ENCODE data around the gene AREL1. TPM values are rescaled to one million over a fixed set of nuclear protein-coding genes. Genes with fewer than 3 reads are reported as not detected.

Gene AREL1
- total RNA-seq, 1 donor from 2014 or later = 21.9 TPM

- Histone ChIP-seq H3K4me3 (ENCODE audit: low read length in 3 of 3) (no peak overlapping the region), H3K9ac (ENCODE audit: low read depth in 1 of 3, low read length in 3 of 3) (no peak overlapping the region), H3K27ac (ENCODE audit: low read depth, low read length) (peak overlapping the region; percentile 72), H3K4me1 (ENCODE audit: control insufficient read depth in 3 of 3, insufficient read depth in 3 of 3, low read length in 3 of 3) (peaks cover 17 to 27% (median 26%) of the 10 kb centered on the region in 3 donors), H3K27me3 (ENCODE audit: control insufficient read depth in 3 of 3, insufficient read depth in 3 of 3, low read length in 3 of 3) (no peaks in the 10 kb centered on the region), H3K36me3 (ENCODE audit: control insufficient read depth in 3 of 3, insufficient read depth in 3 of 3, low read length in 3 of 3) (peaks cover 12 to 43% (median 29%) of the 10 kb centered on the region in 3 donors), H3K9me3 (ENCODE audit: control insufficient read depth in 3 of 3, low read length in 3 of 3) (no peaks in the 10 kb centered on the region)
Measured at GRCh38 chr14:74664717-74665116, 48.2 kb downstream of the AREL1 start.

GRCh38 chr14:74663884-74664283 is 49.0 kb downstream of the AREL1 start:
- Histone ChIP-seq H3K4me3 (ENCODE audit: low read length in 3 of 3) (peak overlapping the region in 1 of 3 donors; percentile 10), H3K4me1 (ENCODE audit: control insufficient read depth in 3 of 3, insufficient read depth in 3 of 3, low read length in 3 of 3) (peaks cover 17 to 27% (median 26%) of the 10 kb centered on the region in 3 donors), H3K9ac (ENCODE audit: low read depth in 1 of 3, low read length in 3 of 3) (peak overlapping the region in 2 of 3 donors; percentile 64 to 66), H3K36me3 (ENCODE audit: control insufficient read depth in 3 of 3, insufficient read depth in 3 of 3, low read length in 3 of 3) (peaks cover 8 to 35% (median 21%) of the 10 kb centered on the region in 3 donors), H3K27me3 (ENCODE audit: control insufficient read depth in 3 of 3, insufficient read depth in 3 of 3, low read length in 3 of 3) (no peaks in the 10 kb centered on the region), H3K27ac (ENCODE audit: low read depth, low read length) (peak overlapping the region; percentile 72), H3K9me3 (ENCODE audit: control insufficient read depth in 3 of 3, low read length in 3 of 3) (no peaks in the 10 kb centered on the region)

- Histone ChIP-seq H3K27ac (ENCODE audit: low read depth, low read length) (peak overlapping the region; percentile 72), H3K9me3 (ENCODE audit: control insufficient read depth in 3 of 3, low read length in 3 of 3) (no peaks in the 10 kb centered on the region), H3K27me3 (ENCODE audit: control insufficient read depth in 3 of 3, insufficient read depth in 3 of 3, low read length in 3 of 3) (no peaks in the 10 kb centered on the region), H3K4me1 (ENCODE audit: control insufficient read depth in 3 of 3, insufficient read depth in 3 of 3, low read length in 3 of 3) (peaks cover 17 to 27% (median 26%) of the 10 kb centered on the region in 3 donors), H3K9ac (ENCODE audit: low read depth in 1 of 3, low read length in 3 of 3) (no peak overlapping the region), H3K4me3 (ENCODE audit: low read length in 3 of 3) (no peak overlapping the region), H3K36me3 (ENCODE audit: control insufficient read depth in 3 of 3, insufficient read depth in 3 of 3, low read length in 3 of 3) (peaks cover 8 to 20% (median 8%) of the 10 kb centered on the region in 3 donors)
Measured at GRCh38 chr14:74661726-74662450, 51.0 kb downstream of the AREL1 start.

- Histone ChIP-seq H3K9me3 (ENCODE audit: control insufficient read depth in 3 of 3, low read length in 3 of 3) (no peaks in the 10 kb centered on the region), H3K9ac (ENCODE audit: low read depth in 1 of 3, low read length in 3 of 3) (no peak overlapping the region), H3K4me1 (ENCODE audit: control insufficient read depth in 3 of 3, insufficient read depth in 3 of 3, low read length in 3 of 3) (peaks cover 17 to 27% (median 26%) of the 10 kb centered on the region in 3 donors), H3K4me3 (ENCODE audit: low read length in 3 of 3) (no peak overlapping the region), H3K27ac (ENCODE audit: low read depth, low read length) (no peak overlapping the region), H3K27me3 (ENCODE audit: control insufficient read depth in 3 of 3, insufficient read depth in 3 of 3, low read length in 3 of 3) (no peaks in the 10 kb centered on the region), H3K36me3 (ENCODE audit: control insufficient read depth in 3 of 3, insufficient read depth in 3 of 3, low read length in 3 of 3) (peaks cover 6 to 20% (median 8%) of the 10 kb centered on the region in 3 donors)
Measured at GRCh38 chr14:74660863-74661262, 52.0 kb downstream of the AREL1 start.

GRCh38 chr14:74660167-74660566 is 52.7 kb downstream of the AREL1 start:
- no peak overlapping the region for H3K27ac ChIP-seq (ENCODE audit: low read depth, low read length)
- H3K4me3 ChIP-seq (ENCODE audit: low read length in 3 of 3) = no peak overlapping the region
- H3K4me1 ChIP-seq (ENCODE audit: control insufficient read depth in 3 of 3, insufficient read depth in 3 of 3, low read length in 3 of 3) = peaks cover 17 to 30% (median 26%) of the 10 kb centered on the region in 3 donors
- H3K27me3 ChIP-seq (ENCODE audit: control insufficient read depth in 3 of 3, insufficient read depth in 3 of 3, low read length in 3 of 3) = no peaks in the 10 kb centered on the region
- peaks cover 3 to 24% (median 8%) of the 10 kb centered on the region in 3 donors for H3K36me3 ChIP-seq (ENCODE audit: control insufficient read depth in 3 of 3, insufficient read depth in 3 of 3, low read length in 3 of 3)
- H3K9me3 ChIP-seq (ENCODE audit: control insufficient read depth in 3 of 3, low read length in 3 of 3) = no peaks in the 10 kb centered on the region
- no peak overlapping the region for H3K9ac ChIP-seq (ENCODE audit: low read depth in 1 of 3, low read length in 3 of 3)

- Histone ChIP-seq H3K4me3 (ENCODE audit: low read length in 3 of 3) (no peak overlapping the region), H3K4me1 (ENCODE audit: control insufficient read depth in 3 of 3, insufficient read depth in 3 of 3, low read length in 3 of 3) (peaks cover 14 to 22% (median 18%) of the 10 kb centered on the region in 3 donors), H3K27ac (ENCODE audit: low read depth, low read length) (no peak overlapping the region), H3K36me3 (ENCODE audit: control insufficient read depth in 3 of 3, insufficient read depth in 3 of 3, low read length in 3 of 3) (peaks cover 3 to 27% (median 7%) of the 10 kb centered on the region in 3 donors), H3K9ac (ENCODE audit: low read depth in 1 of 3, low read length in 3 of 3) (no peak overlapping the region), H3K9me3 (ENCODE audit: control insufficient read depth in 3 of 3, low read length in 3 of 3) (no peaks in the 10 kb centered on the region), H3K27me3 (ENCODE audit: control insufficient read depth in 3 of 3, insufficient read depth in 3 of 3, low read length in 3 of 3) (no peaks in the 10 kb centered on the region)
Measured at GRCh38 chr14:74658535-74659131, 54.2 kb downstream of the AREL1 start.

- Histone ChIP-seq H3K9ac (ENCODE audit: low read depth in 1 of 3, low read length in 3 of 3) (no peak overlapping the region), H3K4me1 (ENCODE audit: control insufficient read depth in 3 of 3, insufficient read depth in 3 of 3, low read length in 3 of 3) (peaks cover 0 to 8% (median 2%) of the 10 kb centered on the region in 3 donors), H3K27me3 (ENCODE audit: control insufficient read depth in 3 of 3, insufficient read depth in 3 of 3, low read length in 3 of 3) (no peaks in the 10 kb centered on the region), H3K4me3 (ENCODE audit: low read length in 3 of 3) (no peak overlapping the region), H3K9me3 (ENCODE audit: control insufficient read depth in 3 of 3, low read length in 3 of 3) (no peaks in the 10 kb centered on the region), H3K36me3 (ENCODE audit: control insufficient read depth in 3 of 3, insufficient read depth in 3 of 3, low read length in 3 of 3) (peaks cover 3 to 13% (median 4%) of the 10 kb centered on the region in 3 donors), H3K27ac (ENCODE audit: low read depth, low read length) (no peak overlapping the region)
Measured at GRCh38 chr14:74656964-74657363, 55.9 kb downstream of the AREL1 start.

GRCh38 chr14:74655599-74656395 is 57.1 kb downstream of the AREL1 start:
- Histone ChIP-seq H3K4me3 (ENCODE audit: low read length in 3 of 3) (no peak overlapping the region), H3K36me3 (ENCODE audit: control insufficient read depth in 3 of 3, insufficient read depth in 3 of 3, low read length in 3 of 3) (peaks cover 3 to 11% (median 4%) of the 10 kb centered on the region in 3 donors), H3K9ac (ENCODE audit: low read depth in 1 of 3, low read length in 3 of 3) (no peak overlapping the region), H3K27ac (ENCODE audit: low read depth, low read length) (no peak overlapping the region), H3K27me3 (ENCODE audit: control insufficient read depth in 3 of 3, insufficient read depth in 3 of 3, low read length in 3 of 3) (no peaks in the 10 kb centered on the region), H3K9me3 (ENCODE audit: control insufficient read depth in 3 of 3, low read length in 3 of 3) (no peaks in the 10 kb centered on the region), H3K4me1 (ENCODE audit: control insufficient read depth in 3 of 3, insufficient read depth in 3 of 3, low read length in 3 of 3) (peaks cover 0 to 3% (median 0%) of the 10 kb centered on the region in 3 donors)

GRCh38 chr14:74654931-74655330 is 57.9 kb downstream of the AREL1 start:
- no peaks in the 10 kb centered on the region for H3K27me3 ChIP-seq (ENCODE audit: control insufficient read depth in 3 of 3, insufficient read depth in 3 of 3, low read length in 3 of 3)
- no peak overlapping the region for H3K4me3 ChIP-seq (ENCODE audit: low read length in 3 of 3)
- no peak overlapping the region for H3K27ac ChIP-seq (ENCODE audit: low read depth, low read length)

More at GRCh38 chr14:74654931-74655330, 57.9 kb downstream of the AREL1 start:
- peaks cover 3 to 9% (median 4%) of the 10 kb centered on the region in 3 donors for H3K36me3 ChIP-seq (ENCODE audit: control insufficient read depth in 3 of 3, insufficient read depth in 3 of 3, low read length in 3 of 3)
- peaks cover 0 to 3% (median 0%) of the 10 kb centered on the region in 3 donors for H3K4me1 ChIP-seq (ENCODE audit: control insufficient read depth in 3 of 3, insufficient read depth in 3 of 3, low read length in 3 of 3)
- no peaks in the 10 kb centered on the region for H3K9me3 ChIP-seq (ENCODE audit: control insufficient read depth in 3 of 3, low read length in 3 of 3)
- no peak overlapping the region for H3K9ac ChIP-seq (ENCODE audit: low read depth in 1 of 3, low read length in 3 of 3)

Measured in skeletal muscle tissue (tissue), 4 donors.